K562 (cell line): Measurements from ENCODE around the gene BRD4. TPM values are rescaled to one million over a fixed set of nuclear protein-coding genes. Genes with fewer than 3 reads are reported as not detected.

Experiments used
- CBX1 ChIP-seq: sonication (generic); IDR thresholded peaks from 2 replicates; pipeline ENCODE4 v1.6.1; 2016; ENCODE audit warnings: antibody characterized with exemption, low read depth, mild to moderate bottlenecking
- CXXC5 ChIP-seq: fragments of 250-450 bp; sonication (Bioruptor Pico); IDR thresholded peaks from 2 replicates; pipeline ENCODE4 v1.8.0; 2022; ENCODE audit warnings: inconsistent platforms, mild to moderate bottlenecking, moderate library complexity
- ELF2 ChIP-seq: fragments of 250-450 bp; sonication (Bioruptor Pico); IDR thresholded peaks from 2 replicates; pipeline ENCODE4 v1.5.0; 2021; ENCODE audit warnings: mild to moderate bottlenecking
- FOXJ2 ChIP-seq: fragments of 200-800 bp; sonication (Bioruptor generic); IDR thresholded peaks from 2 replicates; pipeline ENCODE4 v1.6.1; 2016; ENCODE audit warnings: missing genetic modification characterization, missing compliant biosample characterization
- KDM5B ChIP-seq: fragments of 200-600 bp; sonication (generic); IDR thresholded peaks from 2 replicates; pipeline ENCODE4 v1.6.1; 2012; ENCODE audit warnings: low read depth, mild to moderate bottlenecking, moderate library complexity, low read length, control low read depth, inconsistent platforms; ENCODE audit not compliant: insufficient replicate concordance
- L3MBTL2 ChIP-seq: fragments of 450-650 bp; IDR thresholded peaks from 2 replicates; pipeline ENCODE4 v1.6.1; 2016; ENCODE audit warnings: mild to moderate bottlenecking, moderate library complexity
- MYC ChIP-seq, 2 experiments: fragments of 250-450 bp in 1 of 2; sonication (Bioruptor Pico) in 1 of 2; IDR thresholded peaks; 2 replicates each; pipeline versions ENCODE4 v1.5.1 to v1.6.1; 2012 to 2021; ENCODE audit warnings: low read depth in 2 of 2, borderline replicate concordance in 1 of 2, improper control_type of control experiment in 1 of 2, low read length in 1 of 2, mild to moderate bottlenecking in 1 of 2, moderate library complexity in 1 of 2
- NFXL1 ChIP-seq: fragments of 450-650 bp; formaldehyde crosslinking; IDR thresholded peaks from 2 replicates; pipeline ENCODE4 v1.4.0; 2021; ENCODE audit warnings: mild to moderate bottlenecking
- POLR2AphosphoS2 ChIP-seq: IDR thresholded peaks from 2 replicates; pipeline ENCODE4 v1.6.1; 2012; ENCODE audit warnings: low read length, improper control_type of control experiment
- RCOR1 ChIP-seq, 2 experiments: IDR thresholded peaks; 2 replicates each; pipeline ENCODE4 v1.6.1; 2012; ENCODE audit warnings: low read depth in 2 of 2, low read length in 2 of 2, borderline replicate concordance in 1 of 2, improper control_type of control experiment in 1 of 2
- RHOXF2B ChIP-seq: fragments of 250-450 bp; sonication (Bioruptor Pico); conservative IDR thresholded peaks from 2 replicates; pipeline ENCODE4 v1.5.1; 2021
- SFPQ ChIP-seq: fragments of 200-400 bp; formaldehyde crosslinking; IDR thresholded peaks from 2 replicates; pipeline ENCODE4 v1.6.1; 2017; ENCODE audit warnings: mild to moderate bottlenecking, low read depth, low read length, moderate library complexity
- ZBTB7A ChIP-seq: IDR thresholded peaks from 2 replicates; pipeline ENCODE4 v1.6.1; 2011; ENCODE audit warnings: low read depth, mild to moderate bottlenecking, low read length, moderate library complexity, borderline replicate concordance; ENCODE audit not compliant: control insufficient read depth
- ZEB2 ChIP-seq: fragments of 450-650 bp; IDR thresholded peaks from 2 replicates; pipeline ENCODE4 v1.6.1; 2016
- ZNF212 ChIP-seq: fragments of 450-650 bp; formaldehyde crosslinking; IDR thresholded peaks from 2 replicates; pipeline ENCODE4 v1.4.0; 2020; ENCODE audit warnings: mild to moderate bottlenecking
- ZNF431 ChIP-seq: sonication (generic); formaldehyde crosslinking; IDR thresholded peaks from 2 replicates; pipeline ENCODE4 v1.8.0; 2022; ENCODE audit warnings: mild to moderate bottlenecking, missing genetic modification reagents
- ZNF584 ChIP-seq: fragments of 200-800 bp; sonication (Bioruptor generic); IDR thresholded peaks from 2 replicates; pipeline ENCODE4 v1.6.1; 2016; ENCODE audit warnings: low read depth, mild to moderate bottlenecking, missing genetic modification characterization, missing compliant biosample characterization
- ZNF766 ChIP-seq: fragments of 200-800 bp; sonication (Bioruptor generic); conservative IDR thresholded peaks from 2 replicates; pipeline ENCODE4 v1.6.1; 2016; ENCODE audit warnings: missing genetic modification characterization, missing compliant biosample characterization
- polyA plus RNA-seq, 8 experiments: library from polyadenylated mRNA; depleted of rRNA in 4 of 8; stranded (reverse) in 5 of 8; unstranded in 3 of 8; fragments of >200 nt; fragmentation: Nextera tagmentation in 2 of 8; fragmentation: Illumina TruSeq in 1 of 8; extraction: Ambion mirVana in 2 of 8; extraction: Trizol in 1 of 8; gene quantifications; 2 replicates each; pipeline versions ENCODE4 v1.2.1 to v1.2.3, GENCODE V29; 2011 to 2014; ENCODE audit warnings: inconsistent platforms in 1 of 8, missing spikeins in 1 of 8
- total RNA-seq, 7 experiments: library from RNA; depleted of rRNA in 6 of 7; stranded (reverse); fragments of >200 nt in 6 of 7; fragmentation: Illumina TruSeq in 2 of 7; extraction: Trizol in 2 of 7; gene quantifications; 2 replicates each; pipeline versions ENCODE4 v1.2.1 to v1.2.3, GENCODE V29; 2011 to 2021; ENCODE audit warnings: low replicate concordance in 1 of 7
- TF ChIP-seq, protein P1 (sequence below): fragments of 450-650 bp; IDR thresholded peaks from 2 replicates; pipeline ENCODE4 v1.6.1; 2016; ENCODE audit warnings: missing biosample characterization, missing genetic modification characterization
- TF ChIP-seq, protein P2 (sequence below): fragments of 450-650 bp; IDR thresholded peaks from 2 replicates; pipeline ENCODE4 v1.6.1; 2016; ENCODE audit warnings: low read depth, mild to moderate bottlenecking, moderate library complexity
- TF ChIP-seq, protein P3 (sequence below), 2 experiments: fragments of 250-450 bp in 1 of 2; fragments of 450-650 bp in 1 of 2; sonication (Bioruptor Pico) in 1 of 2; IDR thresholded peaks; 2 replicates each; pipeline versions ENCODE4 v1.6.1 to v1.8.0; 2016 to 2021; ENCODE audit warnings: mild to moderate bottlenecking in 2 of 2, moderate library complexity in 2 of 2, missing compliant biosample characterization in 1 of 2, missing genetic modification characterization in 1 of 2

Gene BRD4
- total and polyA plus RNA-seq, 9 of the 15 experiments (the other 6 are each of a cell fraction or from before 2014, with no cell fraction given): 1.8 to 105 (median 15.6) TPM

- TF ChIP-seq, protein P1, sequence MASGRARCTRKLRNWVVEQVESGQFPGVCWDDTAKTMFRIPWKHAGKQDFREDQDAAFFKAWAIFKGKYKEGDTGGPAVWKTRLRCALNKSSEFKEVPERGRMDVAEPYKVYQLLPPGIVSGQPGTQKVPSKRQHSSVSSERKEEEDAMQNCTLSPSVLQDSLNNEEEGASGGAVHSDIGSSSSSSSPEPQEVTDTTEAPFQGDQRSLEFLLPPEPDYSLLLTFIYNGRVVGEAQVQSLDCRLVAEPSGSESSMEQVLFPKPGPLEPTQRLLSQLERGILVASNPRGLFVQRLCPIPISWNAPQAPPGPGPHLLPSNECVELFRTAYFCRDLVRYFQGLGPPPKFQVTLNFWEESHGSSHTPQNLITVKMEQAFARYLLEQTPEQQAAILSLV (tag): no peak
- TF ChIP-seq, protein P2, sequence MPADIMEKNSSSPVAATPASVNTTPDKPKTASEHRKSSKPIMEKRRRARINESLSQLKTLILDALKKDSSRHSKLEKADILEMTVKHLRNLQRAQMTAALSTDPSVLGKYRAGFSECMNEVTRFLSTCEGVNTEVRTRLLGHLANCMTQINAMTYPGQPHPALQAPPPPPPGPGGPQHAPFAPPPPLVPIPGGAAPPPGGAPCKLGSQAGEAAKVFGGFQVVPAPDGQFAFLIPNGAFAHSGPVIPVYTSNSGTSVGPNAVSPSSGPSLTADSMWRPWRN: no peak
- TF ChIP-seq, protein P3, sequence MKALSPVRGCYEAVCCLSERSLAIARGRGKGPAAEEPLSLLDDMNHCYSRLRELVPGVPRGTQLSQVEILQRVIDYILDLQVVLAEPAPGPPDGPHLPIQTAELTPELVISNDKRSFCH (CRISPR knock-in tag; IDR thresholded peaks at IDR 0.05): no peak
- TF ChIP-seq, protein P3 (tag; IDR thresholded peaks at IDR 0.05): no peak
- TF ChIP-seq ZNF431 (no peak), MYC (IDR thresholded peaks at IDR 0.05; ENCODE audit: low read depth, low read length) (peak; percentile 43), MYC (CRISPR knock-in tag; IDR thresholded peaks at IDR 0.05; ENCODE audit: borderline replicate concordance, low read depth) (no peak), CBX1 (no peak), ZNF584 (peak; percentile 73; the same call in 1 of the 2 replicates), NFXL1 (CRISPR knock-in tag) (no peak), L3MBTL2 (0 out of 2 replicates have a peak, but pooled peaks have one; percentile 47), ZEB2 (peak; percentile 23; the same call in 1 of the 2 replicates), CXXC5 (peak; percentile 63), ZNF212 (CRISPR knock-in tag) (no peak), RCOR1 (IDR thresholded peaks at IDR 0.05; ENCODE audit: borderline replicate concordance in 1 of 2, low read depth in 2 of 2, low read length in 2 of 2) (peak in 1 of 2 experiments; percentile 40; a peak in 1 of 4 replicates), ZBTB7A (no peak), POLR2AphosphoS2 (no peak), KDM5B (no peak), RHOXF2B (CRISPR knock-in tag) (no peak), ELF2 (CRISPR knock-in tag) (peak; percentile 33; the same call in 1 of the 2 replicates), FOXJ2 (tag) (0 out of 2 replicates have a peak, but pooled peaks have one; percentile 12), ZNF766 (CRISPR knock-in tag) (no peak), SFPQ (no peak)
Measured at GRCh38 chr19:15280915-15281683, 51.2 kb downstream of the BRD4 start (continued).
